HG03139 (cell line): ENCODE measurements around the gene ERMP1.
"Not testable (repeated sequence)": the region's sequence is repeated elsewhere in the genome, so short reads cannot be mapped to it uniquely, and the experiment has no call there.

Experiments used
- ATAC-seq: cut with Tn5 transposase; IDR thresholded peaks from one replicate; pipeline ENCODE4 v1.9.1; 2021; ENCODE audit not compliant: unreplicated experiment

ERMP1 gene

GRCh38 chr9:5820425-5820824 lies 12.5 kb downstream of the ERMP1 start:
- no peak for ATAC-seq

- no peak for ATAC-seq
Observed at GRCh38 chr9:5819174-5819573, 13.7 kb downstream of the ERMP1 start.

- no peak for ATAC-seq
Observed at GRCh38 chr9:5818424-5819142, 14.3 kb downstream of the ERMP1 start.

- no peak for ATAC-seq
Observed at GRCh38 chr9:5817862-5818261, 15.1 kb downstream of the ERMP1 start.

- no peak for ATAC-seq
Observed at GRCh38 chr9:5815461-5815860, 17.5 kb downstream of the ERMP1 start.

- no peak for ATAC-seq
Observed at GRCh38 chr9:5813824-5814223, 19.1 kb downstream of the ERMP1 start.

- no peak for ATAC-seq
Observed at GRCh38 chr9:5811751-5812150, 21.2 kb downstream of the ERMP1 start.

- no peak for ATAC-seq
Observed at GRCh38 chr9:5805478-5805877, 27.4 kb downstream of the ERMP1 start.

GRCh38 chr9:5801739-5802113 lies 31.2 kb downstream of the ERMP1 start:
- no peak for ATAC-seq

GRCh38 chr9:5800969-5801738 lies 31.8 kb downstream of the ERMP1 start:
- no peak for ATAC-seq

GRCh38 chr9:5800378-5800777 lies 32.5 kb downstream of the ERMP1 start:
- not testable (repeated sequence) for ATAC-seq

GRCh38 chr9:5799314-5799713 lies 33.6 kb downstream of the ERMP1 start:
- no peak for ATAC-seq

- ATAC-seq, result no peak
Observed at GRCh38 chr9:5798581-5798980, 34.3 kb downstream of the ERMP1 start.

GRCh38 chr9:5796298-5796697 lies 36.6 kb downstream of the ERMP1 start:
- ATAC-seq, result no peak

- ATAC-seq, result no peak
Observed at GRCh38 chr9:5793812-5794211, 39.1 kb downstream of the ERMP1 start.

GRCh38 chr9:5791870-5792269 lies 41.0 kb downstream of the ERMP1 start:
- no peak for ATAC-seq

- no peak for ATAC-seq
Observed at GRCh38 chr9:5790923-5791322, 42.0 kb downstream of the ERMP1 start.

GRCh38 chr9:5789489-5789888 lies 43.4 kb downstream of the ERMP1 start:
- no peak for ATAC-seq

- ATAC-seq, result no peak
Observed at GRCh38 chr9:5787759-5788302, 45.1 kb downstream of the ERMP1 start.

GRCh38 chr9:5787220-5787619 lies 45.7 kb downstream of the ERMP1 start:
- no peak for ATAC-seq

- no peak for ATAC-seq
Observed at GRCh38 chr9:5786370-5787127, 46.4 kb downstream of the ERMP1 start.
